Uterus (tissue), 2 donors: ENCODE results near the gene CEACAM3.

Experiments used
- CTCF ChIP-seq, 4 experiments: fragments of 200-600 bp in 2 of 4; fragments of 450-650 bp in 2 of 4; sonication (generic) in 2 of 4; IDR thresholded peaks; one replicate each; pipeline ENCODE4 v1.5.1; 2016 to 2019; ENCODE audit warnings: antibody characterized with exemption in 4 of 4, mild to moderate bottlenecking in 2 of 4, moderate library complexity in 1 of 4
- POLR2A ChIP-seq, 2 donors: fragments of 450-650 bp; IDR thresholded peaks; one replicate each; pipeline ENCODE4 v1.6.1; 2016; ENCODE audit warnings: antibody characterized with exemption in 2 of 2, mild to moderate bottlenecking in 1 of 2, moderate library complexity in 1 of 2

- no peak for TF ChIP-seq POLR2A (IDR thresholded peaks at IDR 0.05)
- TF ChIP-seq CTCF (IDR thresholded peaks at IDR 0.05), result no peak
Observed at GRCh38 chr19:41839211-41839610, 42.8 kb downstream of the CEACAM3 start.
